DND-41 (cell line): Measurements from ENCODE around the gene MYO1D.

Source experiments
- ATAC-seq: fragments of 200-7000 bp; cut with Tn5 transposase; 3 replicates; pipeline ENCODE4 v1.9.1; 2021; ENCODE audit warnings: low read depth; ENCODE audit not compliant: insufficient read depth
- DNase-seq: peaks from one replicate; pipeline ENCODE4 v3.0.0-alpha.2; 2020
- H2AFZ ChIP-seq: 2 replicates; pipeline ENCODE4 v1.6.0; 2012; ENCODE audit warnings: low read depth, low read length
- H3K27ac ChIP-seq: 2 replicates; pipeline ENCODE4 v1.5.1; 2012; ENCODE audit warnings: low read length, inconsistent platforms
- H3K27me3 ChIP-seq: fragments of 200-600 bp; sonication (generic); 2 replicates; pipeline ENCODE4 v1.6.0; 2012; ENCODE audit warnings: low read length, mild to moderate bottlenecking, inconsistent platforms; ENCODE audit not compliant: insufficient read depth, poor library complexity
- H3K36me3 ChIP-seq: 2 replicates; pipeline ENCODE4 v1.5.1; 2012; ENCODE audit warnings: low read length, inconsistent platforms; ENCODE audit not compliant: insufficient read depth
- H3K4me1 ChIP-seq: 2 replicates; pipeline ENCODE4 v1.5.1; 2012; ENCODE audit warnings: mild to moderate bottlenecking, low read length; ENCODE audit not compliant: insufficient read depth
- H3K4me2 ChIP-seq: 2 replicates; pipeline ENCODE4 v1.6.0; 2012; ENCODE audit warnings: mild to moderate bottlenecking, moderate library complexity, low read length, inconsistent platforms; ENCODE audit not compliant: insufficient read depth
- H3K4me3 ChIP-seq, 2 experiments: fragments of 200-600 bp in 1 of 2; shearing (Covaris generic) in 1 of 2; 2 replicates each; pipeline ENCODE4 v1.5.1; 2012 to 2016; ENCODE audit warnings: inconsistent platforms in 2 of 2, low read length in 2 of 2, mild to moderate bottlenecking in 2 of 2, low read depth in 1 of 2, moderate library complexity in 1 of 2
- H3K79me2 ChIP-seq: 2 replicates; pipeline ENCODE4 v1.6.0; 2012; ENCODE audit warnings: low read length, inconsistent platforms; ENCODE audit not compliant: insufficient read depth
- H3K9ac ChIP-seq: 2 replicates; pipeline ENCODE4 v1.6.0; 2012; ENCODE audit warnings: low read depth, mild to moderate bottlenecking, inconsistent platforms, low read length, moderate library complexity
- H3K9me3 ChIP-seq: 2 replicates; pipeline ENCODE4 v1.5.1; 2012; ENCODE audit warnings: low read length, moderate library complexity, mild to moderate bottlenecking, inconsistent platforms; ENCODE audit not compliant: insufficient read depth, severe bottlenecking
- H4K20me1 ChIP-seq: 2 replicates; pipeline ENCODE4 v1.6.0; 2012; ENCODE audit warnings: low read length; ENCODE audit not compliant: insufficient read depth
- EZH2 ChIP-seq: IDR thresholded peaks from 3 replicates; pipeline ENCODE4 v1.6.1; 2012; ENCODE audit warnings: borderline replicate concordance, low read depth, mild to moderate bottlenecking, moderate library complexity, low read length, inconsistent platforms; ENCODE audit not compliant: severe bottlenecking
- TF ChIP-seq, protein P1 (sequence below): IDR thresholded peaks from 2 replicates; pipeline ENCODE4 v1.5.1; 2012; ENCODE audit warnings: borderline replicate concordance, low read length, moderate library complexity, mild to moderate bottlenecking; ENCODE audit not compliant: poor library complexity, severe bottlenecking; ENCODE audit errors: extremely low read depth

Gene MYO1D

DNA sequence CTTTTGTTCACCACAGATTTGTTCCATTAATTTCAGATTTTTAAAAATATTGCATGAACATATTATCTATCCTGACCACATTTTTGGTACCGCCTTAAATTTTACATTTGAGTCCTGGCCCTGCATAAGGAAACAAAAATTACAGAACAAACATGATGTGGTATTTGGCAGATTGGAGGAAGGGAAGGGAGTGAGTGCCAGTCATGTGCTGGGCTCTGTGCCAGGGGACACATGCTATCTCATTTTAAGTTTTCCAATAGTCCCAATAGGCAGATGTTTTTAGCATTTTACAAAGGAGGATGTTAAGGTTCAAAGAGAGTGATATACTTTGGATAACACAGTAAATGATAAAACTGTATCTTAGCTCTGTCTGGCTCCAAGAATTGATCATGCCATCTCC is 205.0 kb downstream of the MYO1D start:
- Histone ChIP-seq H3K4me3 (no peak overlapping the region), H3K27me3 (peaks cover 16% of the 10 kb centered on the region), H3K36me3 (no peaks in the 10 kb centered on the region), H2AFZ (no peak overlapping the region), H3K4me1 (no peaks in the 10 kb centered on the region), H4K20me1 (no peaks in the 10 kb centered on the region), H3K79me2 (no peaks in the 10 kb centered on the region), H3K9ac (no peak overlapping the region), H3K4me2 (no peak overlapping the region), H3K9me3 (peaks cover 8% of the 10 kb centered on the region), H3K27ac (no peak overlapping the region)
- no peak for ATAC-seq
- DNase-seq, result no peak
- TF ChIP-seq, protein P1, sequence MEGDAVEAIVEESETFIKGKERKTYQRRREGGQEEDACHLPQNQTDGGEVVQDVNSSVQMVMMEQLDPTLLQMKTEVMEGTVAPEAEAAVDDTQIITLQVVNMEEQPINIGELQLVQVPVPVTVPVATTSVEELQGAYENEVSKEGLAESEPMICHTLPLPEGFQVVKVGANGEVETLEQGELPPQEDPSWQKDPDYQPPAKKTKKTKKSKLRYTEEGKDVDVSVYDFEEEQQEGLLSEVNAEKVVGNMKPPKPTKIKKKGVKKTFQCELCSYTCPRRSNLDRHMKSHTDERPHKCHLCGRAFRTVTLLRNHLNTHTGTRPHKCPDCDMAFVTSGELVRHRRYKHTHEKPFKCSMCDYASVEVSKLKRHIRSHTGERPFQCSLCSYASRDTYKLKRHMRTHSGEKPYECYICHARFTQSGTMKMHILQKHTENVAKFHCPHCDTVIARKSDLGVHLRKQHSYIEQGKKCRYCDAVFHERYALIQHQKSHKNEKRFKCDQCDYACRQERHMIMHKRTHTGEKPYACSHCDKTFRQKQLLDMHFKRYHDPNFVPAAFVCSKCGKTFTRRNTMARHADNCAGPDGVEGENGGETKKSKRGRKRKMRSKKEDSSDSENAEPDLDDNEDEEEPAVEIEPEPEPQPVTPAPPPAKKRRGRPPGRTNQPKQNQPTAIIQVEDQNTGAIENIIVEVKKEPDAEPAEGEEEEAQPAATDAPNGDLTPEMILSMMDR, result no peak
- TF ChIP-seq EZH2, result no peak

DNA sequence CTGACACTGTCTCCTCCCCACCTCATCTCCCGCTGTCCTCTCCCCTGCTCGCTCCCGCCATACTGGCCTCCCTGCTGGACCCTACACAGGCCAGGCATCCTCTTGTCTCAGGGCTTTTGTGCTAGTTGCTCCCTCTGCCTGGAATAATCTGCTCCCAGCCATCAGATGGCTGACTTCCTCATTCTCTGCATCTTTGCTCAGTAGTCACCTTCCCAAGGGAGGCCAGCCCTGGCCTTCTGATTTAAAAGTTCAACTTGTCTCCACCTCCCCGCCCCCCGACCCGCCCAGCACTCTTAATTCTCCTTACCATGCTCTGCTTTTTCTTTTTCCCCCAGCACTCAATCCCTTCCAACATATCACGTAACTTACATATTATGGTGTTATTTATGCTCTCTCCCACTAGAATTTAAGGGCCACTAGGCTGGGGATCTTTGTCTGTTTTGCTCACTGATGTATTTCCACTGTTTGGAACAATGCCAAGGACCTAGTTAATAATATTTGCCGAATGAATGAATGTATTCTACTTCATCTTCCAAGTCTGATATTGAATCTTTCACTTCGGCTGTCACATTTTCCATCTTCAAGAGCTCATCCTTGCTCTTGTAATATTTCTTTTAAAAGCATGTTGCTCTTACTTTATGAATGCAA is 211.9 kb downstream of the MYO1D start:
- Histone ChIP-seq H3K4me3 (no peak overlapping the region), H3K4me2 (no peak overlapping the region), H3K9ac (no peak overlapping the region), H3K27ac (no peak overlapping the region), H2AFZ (no peak overlapping the region), H3K4me1 (no peaks in the 10 kb centered on the region), H3K9me3 (no peaks in the 10 kb centered on the region), H3K36me3 (no peaks in the 10 kb centered on the region), H3K27me3 (peaks cover 5% of the 10 kb centered on the region), H3K79me2 (no peaks in the 10 kb centered on the region), H4K20me1 (no peaks in the 10 kb centered on the region)
- DNase-seq, result no peak
- no peak for TF ChIP-seq EZH2
- TF ChIP-seq, protein P1, result no peak
- ATAC-seq, result no peak

DNA sequence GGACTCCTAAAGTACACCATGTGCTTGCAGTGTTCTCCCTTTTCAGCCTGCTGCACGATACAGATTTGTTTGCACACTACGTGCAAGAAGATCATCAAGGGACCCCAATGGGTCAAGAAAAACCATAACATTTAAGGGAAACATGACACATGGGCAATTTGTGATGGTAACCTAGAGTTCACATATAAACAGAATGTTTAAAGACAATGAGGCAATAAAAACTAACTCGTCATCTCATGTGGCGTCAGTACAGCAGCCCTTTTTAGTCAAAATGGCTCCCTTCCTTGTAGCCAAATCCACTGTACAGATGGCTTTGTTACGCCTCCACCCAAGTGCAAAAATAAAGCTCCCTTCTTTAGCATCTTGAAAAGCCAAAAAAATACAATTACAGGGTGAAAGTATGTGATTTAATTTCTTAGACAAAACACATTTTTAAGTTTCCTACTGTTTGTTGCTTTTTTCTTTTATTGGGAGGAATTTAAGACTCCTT is 216.4 kb downstream of the MYO1D start:
- Histone ChIP-seq H3K4me1 (no peaks in the 10 kb centered on the region), H3K27me3 (peaks cover 2% of the 10 kb centered on the region), H3K4me3 (no peak overlapping the region), H3K79me2 (no peaks in the 10 kb centered on the region), H4K20me1 (no peaks in the 10 kb centered on the region), H3K36me3 (no peaks in the 10 kb centered on the region), H3K27ac (no peak overlapping the region), H2AFZ (no peak overlapping the region), H3K9ac (no peak overlapping the region), H3K4me2 (no peak overlapping the region), H3K9me3 (no peaks in the 10 kb centered on the region)
- no peak for ATAC-seq
- no peak for TF ChIP-seq EZH2
- no peak for DNase-seq

DNA sequence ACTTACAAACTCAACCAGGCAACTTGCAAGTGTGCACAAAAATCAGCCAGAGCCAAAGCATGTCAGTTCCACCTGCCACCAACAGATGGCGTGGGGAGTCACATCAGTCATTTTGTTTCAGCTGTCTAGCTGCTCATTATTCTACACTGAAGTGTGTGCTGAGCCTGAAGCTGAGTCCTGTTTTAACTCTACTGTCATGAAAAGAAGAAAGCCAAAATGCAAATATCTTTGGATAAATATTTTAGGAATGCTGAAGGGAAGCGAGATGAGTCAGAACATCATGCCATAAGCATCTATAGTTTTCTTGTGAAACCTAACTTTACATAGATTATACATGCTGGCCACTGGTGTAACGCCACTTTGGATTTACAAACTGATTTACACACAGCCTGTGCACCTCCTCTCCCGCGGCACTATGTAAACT is 217.5 kb downstream of the MYO1D start:
- H3K79me2 ChIP-seq, result no peaks in the 10 kb centered on the region
- H3K27me3 ChIP-seq, result peaks cover 6% of the 10 kb centered on the region
- no peak overlapping the region for H3K4me2 ChIP-seq
- peak; percentile 67 for DNase-seq
- H2AFZ ChIP-seq, result no peak overlapping the region
- H3K4me1 ChIP-seq, result no peaks in the 10 kb centered on the region
- H3K9me3 ChIP-seq, result no peaks in the 10 kb centered on the region
- H3K27ac ChIP-seq, result no peak overlapping the region
- H3K4me3 ChIP-seq, result no peak overlapping the region
- no peak overlapping the region for H3K9ac ChIP-seq
- no peaks in the 10 kb centered on the region for H4K20me1 ChIP-seq
- no peaks in the 10 kb centered on the region for H3K36me3 ChIP-seq
- peak; percentile 48; the same call in 1 of the 3 replicates for ATAC-seq
- no peak for TF ChIP-seq EZH2
- TF ChIP-seq, protein P1, result peak; percentile 92
